K562 (cell line): ENCODE data around the gene FASN. TPM values are rescaled to one million over a fixed set of nuclear protein-coding genes. Genes with fewer than 3 reads are reported as not detected.

Experiments
- ARID2 ChIP-seq: fragments of 450-650 bp; IDR thresholded peaks from 2 replicates; pipeline ENCODE4 v1.6.1; 2017; ENCODE audit warnings: antibody characterized with exemption, mild to moderate bottlenecking
- BACH1 ChIP-seq: fragments of 200-800 bp; sonication (Bioruptor generic); IDR thresholded peaks from 2 replicates; pipeline ENCODE4 v1.6.1; 2016; ENCODE audit warnings: missing genetic modification characterization, missing compliant biosample characterization
- BRF1 ChIP-seq: IDR thresholded peaks from 3 replicates; pipeline ENCODE4 v1.6.1; 2011; ENCODE audit warnings: borderline replicate concordance, mild to moderate bottlenecking; ENCODE audit not compliant: insufficient read length; ENCODE audit errors: extremely low read depth
- CSDE1 ChIP-seq, 2 experiments: fragments of 450-650 bp; IDR thresholded peaks; 2 replicates each; pipeline ENCODE4 v1.6.1; 2016; ENCODE audit warnings: mild to moderate bottlenecking in 1 of 2
- ELF4 ChIP-seq: fragments of 450-650 bp; formaldehyde crosslinking; IDR thresholded peaks from 2 replicates; pipeline ENCODE4 v1.4.0; 2022; ENCODE audit warnings: missing genetic modification characterization
- EZH2 ChIP-seq: IDR thresholded peaks from 2 replicates; pipeline ENCODE4 v1.6.1; 2012; ENCODE audit warnings: low read depth, mild to moderate bottlenecking, inconsistent platforms, low read length, borderline replicate concordance
- FOXA1 ChIP-seq: fragments of 450-650 bp; IDR thresholded peaks from 2 replicates; pipeline ENCODE4 v1.6.1; 2016; ENCODE audit warnings: mild to moderate bottlenecking, borderline replicate concordance
- HNRNPUL1 ChIP-seq: fragments of 200-400 bp; formaldehyde crosslinking; IDR thresholded peaks from 2 replicates; pipeline ENCODE4 v1.6.1; 2017; ENCODE audit warnings: low read length
- HSF4 ChIP-seq: fragments of 250-450 bp; sonication (Bioruptor Pico); IDR thresholded peaks from 2 replicates; pipeline ENCODE4 v2.1.2; 2022; ENCODE audit warnings: mild to moderate bottlenecking, moderate library complexity, borderline replicate concordance
- POLR3G ChIP-seq: IDR thresholded peaks from 2 replicates; pipeline ENCODE4 v1.6.1; 2011; ENCODE audit not compliant: insufficient read length, insufficient replicate concordance; ENCODE audit errors: extremely low read depth
- RBM34 ChIP-seq: fragments of 200-400 bp; formaldehyde crosslinking; IDR thresholded peaks from 2 replicates; pipeline ENCODE4 v1.6.1; 2018; ENCODE audit warnings: low read length, borderline replicate concordance; ENCODE audit not compliant: insufficient read depth
- SIN3B ChIP-seq: fragments of 450-650 bp; IDR thresholded peaks from 2 replicates; pipeline ENCODE4 v1.6.1; 2017; ENCODE audit warnings: low read depth, mild to moderate bottlenecking, moderate library complexity
- SMARCA4 ChIP-seq: fragments of 450-650 bp; IDR thresholded peaks from 2 replicates; pipeline ENCODE4 v1.6.1; 2016
- WHSC1 ChIP-seq: IDR thresholded peaks from one replicate; pipeline ENCODE4 v1.6.1; 2012; ENCODE audit warnings: low read length, control low read depth, inconsistent platforms
- ZBTB7A ChIP-seq: IDR thresholded peaks from 2 replicates; pipeline ENCODE4 v1.6.1; 2011; ENCODE audit warnings: low read depth, mild to moderate bottlenecking, low read length, moderate library complexity, borderline replicate concordance; ENCODE audit not compliant: control insufficient read depth
- ZC3H4 ChIP-seq: sonication (generic); formaldehyde crosslinking; IDR thresholded peaks from 2 replicates; pipeline ENCODE4 v1.9.0; 2021; ENCODE audit warnings: missing genetic modification reagents, borderline replicate concordance
- ZNF3 ChIP-seq: fragments of 250-450 bp; sonication (Bioruptor Pico); IDR thresholded peaks from 2 replicates; pipeline ENCODE4 v1.5.0; 2021; ENCODE audit warnings: mild to moderate bottlenecking, moderate library complexity
- ZNF717 ChIP-seq: fragments of 250-450 bp; sonication (Bioruptor Pico); IDR thresholded peaks from 2 replicates; pipeline ENCODE4 v1.5.0; 2021
- ZNF76 ChIP-seq: fragments of 250-450 bp; sonication (Bioruptor Pico); IDR thresholded peaks from 2 replicates; pipeline ENCODE4 v1.4.0; 2020; ENCODE audit warnings: mild to moderate bottlenecking, moderate library complexity, borderline replicate concordance
- polyA plus RNA-seq, 8 experiments: library from polyadenylated mRNA; depleted of rRNA in 4 of 8; stranded (reverse) in 5 of 8; unstranded in 3 of 8; fragments of >200 nt; fragmentation: Nextera tagmentation in 2 of 8; fragmentation: Illumina TruSeq in 1 of 8; extraction: Ambion mirVana in 2 of 8; extraction: Trizol in 1 of 8; gene quantifications; 2 replicates each; pipeline versions ENCODE4 v1.2.1 to v1.2.3, GENCODE V29; 2011 to 2014; ENCODE audit warnings: inconsistent platforms in 1 of 8, missing spikeins in 1 of 8
- total RNA-seq, 7 experiments: library from RNA; depleted of rRNA in 6 of 7; stranded (reverse); fragments of >200 nt in 6 of 7; fragmentation: Illumina TruSeq in 2 of 7; extraction: Trizol in 2 of 7; gene quantifications; 2 replicates each; pipeline versions ENCODE4 v1.2.1 to v1.2.3, GENCODE V29; 2011 to 2021; ENCODE audit warnings: low replicate concordance in 1 of 7
- TF ChIP-seq, protein P1 (sequence below), 2 experiments: fragments of 450-650 bp; formaldehyde crosslinking in 1 of 2; IDR thresholded peaks; 2 replicates each; pipeline versions ENCODE4 v1.4.0 to v1.6.1; 2014 to 2020; ENCODE audit warnings: mild to moderate bottlenecking in 2 of 2, borderline replicate concordance in 1 of 2, low read depth in 1 of 2
- TF ChIP-seq, protein P2 (sequence below): sonication (generic); formaldehyde crosslinking; IDR thresholded peaks from 2 replicates; pipeline ENCODE4 v1.8.0; 2022; ENCODE audit warnings: mild to moderate bottlenecking, missing genetic modification reagents

Gene FASN
- total and polyA plus RNA-seq, 9 of the 15 experiments (the other 6 are each of a cell fraction or from before 2014, with no cell fraction given) = 0.15 to 663 (median 49.9) TPM

DNA sequence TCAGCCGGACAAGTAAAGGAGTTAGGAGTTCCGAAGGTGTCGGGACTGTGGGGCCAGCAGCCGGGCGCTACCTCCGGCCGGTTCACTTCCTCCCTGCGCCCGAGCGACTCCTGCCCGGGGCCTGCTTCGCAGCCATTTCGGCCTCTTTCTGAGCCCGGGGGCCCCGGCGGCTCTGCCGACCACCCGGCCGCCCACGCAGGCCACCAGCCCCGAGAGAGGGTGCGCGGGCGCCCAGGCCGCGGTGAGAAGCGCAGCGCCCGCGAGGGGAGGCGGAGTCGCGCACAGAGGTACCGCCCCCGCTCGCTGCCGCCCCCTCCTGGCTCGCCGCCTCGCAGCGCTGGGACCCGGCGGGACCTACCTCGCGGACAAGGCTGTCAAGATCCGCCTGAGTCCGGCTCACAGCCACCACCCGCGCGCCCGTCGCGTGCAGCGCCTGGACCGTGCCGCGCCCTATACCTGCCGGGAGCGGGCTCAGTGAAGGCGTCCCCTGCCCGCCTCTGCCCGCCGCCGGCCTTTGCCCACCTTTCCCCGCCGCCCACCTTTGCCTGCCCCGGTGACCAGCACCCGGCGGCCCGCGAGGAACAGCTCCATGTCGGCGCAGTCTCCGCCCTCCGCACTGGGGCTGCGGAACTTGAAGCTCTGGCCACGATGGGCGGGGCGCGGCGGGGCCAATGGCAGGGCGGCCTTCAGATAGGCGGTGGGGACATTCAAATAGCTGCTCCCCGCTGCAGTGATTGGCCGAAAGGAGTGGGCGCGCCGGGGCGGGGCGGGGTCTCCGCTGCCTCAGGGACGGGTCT lies 60.7 kb downstream of the FASN start, which contains the start of gene DCXR (continued):
- TF ChIP-seq ZBTB7A (peak; percentile 76), EZH2 (no peak), FOXA1 (no peak), ARID2 (no peak), SMARCA4 (no peak), HSF4 (no peak), ZNF717 (no peak), SIN3B (peak; percentile 69), WHSC1 (no peak), BRF1 (no peak), RBM34 (peak; percentile 83; the same call in 1 of the 2 replicates), CSDE1 (IDR thresholded peaks at IDR 0.05) (no peak), BACH1 (tag) (no peak), ZNF76 (no peak), HNRNPUL1 (no peak), ZC3H4 (CRISPR knock-in tag) (no peak; the same call in 1 of the 2 replicates), ELF4 (CRISPR knock-in tag) (0 out of 2 replicates have a peak, but pooled peaks have one; percentile 30), POLR3G (no peak), ZNF3 (no peak)
- TF ChIP-seq, protein P1, sequence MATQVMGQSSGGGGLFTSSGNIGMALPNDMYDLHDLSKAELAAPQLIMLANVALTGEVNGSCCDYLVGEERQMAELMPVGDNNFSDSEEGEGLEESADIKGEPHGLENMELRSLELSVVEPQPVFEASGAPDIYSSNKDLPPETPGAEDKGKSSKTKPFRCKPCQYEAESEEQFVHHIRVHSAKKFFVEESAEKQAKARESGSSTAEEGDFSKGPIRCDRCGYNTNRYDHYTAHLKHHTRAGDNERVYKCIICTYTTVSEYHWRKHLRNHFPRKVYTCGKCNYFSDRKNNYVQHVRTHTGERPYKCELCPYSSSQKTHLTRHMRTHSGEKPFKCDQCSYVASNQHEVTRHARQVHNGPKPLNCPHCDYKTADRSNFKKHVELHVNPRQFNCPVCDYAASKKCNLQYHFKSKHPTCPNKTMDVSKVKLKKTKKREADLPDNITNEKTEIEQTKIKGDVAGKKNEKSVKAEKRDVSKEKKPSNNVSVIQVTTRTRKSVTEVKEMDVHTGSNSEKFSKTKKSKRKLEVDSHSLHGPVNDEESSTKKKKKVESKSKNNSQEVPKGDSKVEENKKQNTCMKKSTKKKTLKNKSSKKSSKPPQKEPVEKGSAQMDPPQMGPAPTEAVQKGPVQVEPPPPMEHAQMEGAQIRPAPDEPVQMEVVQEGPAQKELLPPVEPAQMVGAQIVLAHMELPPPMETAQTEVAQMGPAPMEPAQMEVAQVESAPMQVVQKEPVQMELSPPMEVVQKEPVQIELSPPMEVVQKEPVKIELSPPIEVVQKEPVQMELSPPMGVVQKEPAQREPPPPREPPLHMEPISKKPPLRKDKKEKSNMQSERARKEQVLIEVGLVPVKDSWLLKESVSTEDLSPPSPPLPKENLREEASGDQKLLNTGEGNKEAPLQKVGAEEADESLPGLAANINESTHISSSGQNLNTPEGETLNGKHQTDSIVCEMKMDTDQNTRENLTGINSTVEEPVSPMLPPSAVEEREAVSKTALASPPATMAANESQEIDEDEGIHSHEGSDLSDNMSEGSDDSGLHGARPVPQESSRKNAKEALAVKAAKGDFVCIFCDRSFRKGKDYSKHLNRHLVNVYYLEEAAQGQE (IDR thresholded peaks at IDR 0.05; ENCODE audit: borderline replicate concordance) = peak; percentile 98
- TF ChIP-seq, protein P1 (CRISPR knock-in tag; IDR thresholded peaks at IDR 0.05; ENCODE audit: low read depth) = no peak
- TF ChIP-seq, protein P2, sequence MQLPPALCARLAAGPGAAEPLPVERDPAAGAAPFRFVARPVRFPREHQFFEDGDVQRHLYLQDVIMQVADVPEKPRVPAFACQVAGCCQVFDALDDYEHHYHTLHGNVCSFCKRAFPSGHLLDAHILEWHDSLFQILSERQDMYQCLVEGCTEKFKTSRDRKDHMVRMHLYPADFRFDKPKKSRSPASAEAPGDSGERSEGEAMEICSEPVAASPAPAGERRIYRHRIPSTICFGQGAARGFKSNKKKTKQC (CRISPR knock-in tag) = peak; percentile 95
